Activated CD8-positive, alpha-beta memory T cell treated with anti-CD3 and anti-CD28 coated beads, Interleukin-2, amount 50 U/mL, for 1 hour (primary cell): ENCODE results near the gene TIE1.

Experiments used
- DNase-seq: peaks from one replicate; pipeline ENCODE4 v3.0.0-alpha.2; 2020; ENCODE audit errors: extremely low read depth

The TIE1 gene

DNA sequence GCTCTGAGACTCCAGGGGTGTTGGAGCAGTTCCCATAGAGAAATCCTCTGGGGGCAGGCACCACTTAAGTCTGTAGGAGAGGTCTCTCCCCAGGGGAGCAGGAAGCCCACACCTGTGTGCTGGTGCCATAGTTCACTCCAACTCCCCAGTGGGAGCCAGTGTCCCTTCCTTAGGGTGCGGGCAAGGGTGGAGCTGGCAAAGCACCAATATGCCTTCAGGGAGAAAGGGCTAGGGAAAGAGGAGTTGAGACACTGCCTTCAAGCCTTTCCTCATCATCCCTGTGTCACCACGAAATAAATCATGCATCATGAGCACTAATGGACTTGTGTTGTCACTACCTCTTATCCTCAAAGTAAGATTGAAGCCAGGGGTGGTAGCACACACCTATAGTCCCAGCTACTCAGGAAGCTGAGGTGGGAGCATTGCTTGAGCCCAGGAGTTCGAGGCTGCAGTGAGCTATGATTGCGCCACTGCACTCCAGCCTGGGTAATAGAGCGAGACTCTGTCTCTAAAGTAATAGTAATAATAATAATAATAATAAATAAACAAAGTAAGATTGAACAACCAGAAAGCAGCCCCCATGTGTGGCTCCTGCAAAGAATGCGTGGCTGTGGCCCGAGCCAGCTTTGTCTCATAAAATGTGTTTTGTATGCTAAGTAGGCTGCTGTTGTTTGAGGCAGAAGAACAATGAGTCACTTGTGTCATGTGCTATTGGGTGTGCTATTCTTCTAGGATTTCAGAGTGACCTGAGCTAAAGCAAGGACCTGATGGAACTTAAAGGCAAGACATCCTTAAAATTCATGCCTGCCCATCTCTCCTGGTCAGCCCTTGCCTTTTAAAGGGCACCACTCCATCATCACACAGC, 6.7 kb upstream of the TIE1 start:
- DNase-seq: no peak

DNA sequence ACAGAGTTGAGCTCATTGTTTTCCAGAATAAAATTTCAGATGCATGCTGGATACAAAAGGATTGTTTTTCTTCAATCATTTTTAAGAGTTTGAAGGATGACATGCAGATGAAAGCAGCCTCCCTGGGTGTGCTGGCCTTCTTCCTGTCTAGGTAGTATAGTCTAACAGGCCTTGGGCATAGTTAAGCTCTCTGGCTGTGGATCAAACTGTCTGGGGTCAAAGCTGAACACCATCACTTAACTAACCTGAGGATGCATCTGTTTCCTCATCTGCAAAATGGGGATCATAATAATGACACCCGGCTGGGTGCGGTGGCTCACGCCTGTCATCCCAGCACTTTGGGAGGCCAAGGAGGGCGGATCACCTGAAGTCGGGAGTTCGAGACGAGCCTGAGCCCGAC, 6.0 kb upstream of the TIE1 start:
- no peak for DNase-seq

DNA sequence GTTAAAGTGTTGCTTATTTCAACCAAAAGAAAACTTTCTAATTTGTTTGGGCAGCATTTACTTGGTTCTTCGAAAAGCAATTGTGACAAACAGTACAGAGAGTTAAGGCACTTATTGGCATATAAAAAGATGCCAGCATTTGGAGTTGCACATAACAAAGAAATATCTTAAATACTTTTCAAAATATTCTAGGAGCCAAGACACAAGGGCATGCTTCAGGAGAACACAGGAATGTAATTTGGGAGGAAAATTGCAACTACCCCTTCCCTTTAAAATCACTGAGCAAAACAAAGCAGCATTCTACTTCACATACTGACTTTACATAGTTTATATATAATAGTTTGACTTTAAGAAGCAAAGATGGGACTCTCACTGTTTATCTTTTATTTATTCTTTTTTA, 4.6 kb upstream of the TIE1 start:
- no peak for DNase-seq

DNA sequence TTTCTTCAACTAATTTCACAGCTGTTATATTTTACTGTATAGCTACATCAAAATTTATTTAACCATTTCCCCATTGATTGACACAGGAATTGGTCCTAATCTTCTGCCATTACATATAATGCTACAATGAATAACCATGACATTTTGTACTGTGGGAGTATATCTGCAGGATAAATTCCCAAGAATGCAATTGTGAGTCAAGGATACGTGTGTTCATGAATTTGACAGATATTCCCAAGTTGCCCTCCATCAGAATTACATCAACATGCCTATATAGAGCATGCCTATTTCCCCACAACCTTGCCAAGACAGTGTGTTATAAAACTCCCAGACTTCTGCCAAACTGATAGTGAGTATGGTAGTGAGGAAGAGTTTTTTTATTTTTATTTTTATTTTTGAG, 2.7 kb upstream of the TIE1 start:
- no peak for DNase-seq

DNA sequence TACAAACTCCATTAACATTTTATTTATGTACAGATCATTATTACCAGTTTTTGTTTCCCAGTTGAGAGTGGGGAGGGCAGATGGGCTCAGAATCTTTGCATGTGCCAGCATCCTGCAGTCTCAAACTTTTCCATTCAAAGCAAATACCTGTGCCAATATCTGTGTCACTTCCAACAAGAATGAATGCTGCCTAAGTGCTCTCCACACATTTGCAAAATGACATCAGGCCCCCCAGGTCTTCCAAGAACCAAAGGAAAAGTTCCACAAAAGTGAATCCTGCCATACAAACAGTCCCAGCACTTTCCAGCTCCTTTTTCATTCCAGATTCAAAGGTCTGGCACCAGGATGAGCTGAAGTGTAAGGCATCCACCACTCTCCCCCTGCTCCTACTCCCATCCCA, 1.7 kb upstream of the TIE1 start:
- no peak for DNase-seq

DNA sequence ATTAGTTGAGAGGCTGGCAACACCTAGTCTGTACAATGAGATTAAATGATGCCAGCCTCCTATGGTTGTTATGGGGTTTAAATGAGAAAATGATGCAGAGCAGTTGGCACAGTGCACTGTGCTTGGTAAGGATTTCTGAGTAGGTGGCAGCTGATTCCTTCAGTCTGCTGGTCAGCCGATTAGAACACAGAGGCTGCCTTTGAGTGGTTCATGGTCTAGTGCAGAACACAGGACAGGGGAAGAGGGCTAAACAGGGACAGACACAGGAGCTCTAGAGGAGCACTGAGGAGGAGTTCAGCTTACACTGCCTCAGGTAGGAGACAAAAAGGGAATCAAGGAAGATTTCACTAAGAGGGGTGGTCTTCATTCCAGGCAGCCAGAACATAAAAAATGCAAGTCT, 1.4 kb downstream of the TIE1 start:
- DNase-seq: no peak

DNA sequence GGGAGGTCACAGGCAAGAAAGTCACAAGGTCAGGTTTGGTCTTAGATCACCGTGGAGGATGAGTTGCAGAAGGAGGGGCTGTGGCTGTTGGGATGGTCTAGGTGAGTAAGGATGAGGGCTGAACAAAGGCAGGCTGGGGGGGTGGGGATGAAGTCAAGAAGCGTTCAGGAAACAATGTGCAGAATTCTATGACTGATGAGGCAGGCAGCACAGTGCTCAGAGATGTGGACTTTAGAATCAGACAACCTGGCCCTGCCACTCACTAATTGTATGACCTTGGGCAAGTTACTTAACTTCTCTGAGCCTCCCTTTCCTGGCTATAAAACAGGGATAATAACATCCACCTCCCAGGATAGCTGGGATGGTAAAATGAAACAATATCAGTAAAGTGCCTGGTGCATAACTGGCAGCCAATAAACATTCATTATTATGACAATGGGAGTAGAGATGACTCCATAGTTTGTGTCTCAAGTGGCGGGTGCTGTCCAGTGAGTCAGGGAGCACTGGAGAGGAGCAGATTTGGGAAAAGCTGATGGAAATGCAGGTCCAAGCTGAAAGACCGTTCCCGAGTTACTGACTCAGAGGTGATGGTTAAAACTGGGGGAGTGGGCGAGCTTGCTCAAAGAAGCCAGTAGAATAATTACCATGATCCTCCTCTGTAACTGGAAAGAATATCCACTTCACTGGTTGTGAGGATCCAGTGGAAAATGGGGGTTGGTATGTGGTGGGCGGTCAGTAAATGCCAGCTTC, 2.1 kb downstream of the TIE1 start:
- DNase-seq: no peak

DNA sequence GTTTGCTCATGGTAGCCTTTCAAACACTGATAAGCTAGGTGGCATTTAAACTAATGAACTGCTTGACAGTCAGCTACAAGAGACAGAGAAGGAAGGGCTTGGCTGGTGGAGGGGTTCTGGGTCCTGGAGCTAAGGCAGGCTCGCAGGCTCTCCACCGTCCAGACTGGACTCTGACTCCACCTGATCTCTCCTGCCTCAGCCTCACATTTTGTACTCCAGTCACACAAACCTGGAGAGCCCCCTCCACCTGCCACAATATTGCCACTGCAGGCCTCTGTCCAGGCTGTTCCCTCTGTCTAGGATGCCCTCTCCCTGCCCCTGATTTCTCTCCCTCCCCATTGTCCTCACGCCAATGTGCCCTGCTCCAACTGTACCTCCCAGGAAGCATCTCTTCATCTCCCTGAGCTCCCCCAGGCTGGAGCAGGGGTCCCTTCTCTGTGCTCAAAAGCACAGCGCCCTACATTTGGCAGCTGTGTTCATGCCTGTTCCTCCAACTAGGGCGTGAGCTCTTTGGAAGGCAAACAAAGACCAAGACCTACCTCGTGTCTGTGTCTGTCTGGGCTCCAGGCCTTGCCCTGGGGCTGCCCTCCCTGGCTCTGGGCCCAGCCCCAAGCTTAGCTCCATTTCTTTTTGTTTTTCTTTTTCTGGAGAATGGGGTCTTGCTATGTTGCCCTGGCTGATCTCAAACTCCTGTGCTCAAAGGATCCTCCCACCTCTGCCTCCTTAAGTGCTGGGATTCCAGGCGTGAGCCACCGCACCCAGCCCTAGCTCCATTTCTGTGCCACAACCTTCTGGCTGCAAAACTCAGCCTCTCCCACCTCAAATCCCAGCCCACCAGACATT, 2.9 kb downstream of the TIE1 start:
- DNase-seq: no peak

DNA sequence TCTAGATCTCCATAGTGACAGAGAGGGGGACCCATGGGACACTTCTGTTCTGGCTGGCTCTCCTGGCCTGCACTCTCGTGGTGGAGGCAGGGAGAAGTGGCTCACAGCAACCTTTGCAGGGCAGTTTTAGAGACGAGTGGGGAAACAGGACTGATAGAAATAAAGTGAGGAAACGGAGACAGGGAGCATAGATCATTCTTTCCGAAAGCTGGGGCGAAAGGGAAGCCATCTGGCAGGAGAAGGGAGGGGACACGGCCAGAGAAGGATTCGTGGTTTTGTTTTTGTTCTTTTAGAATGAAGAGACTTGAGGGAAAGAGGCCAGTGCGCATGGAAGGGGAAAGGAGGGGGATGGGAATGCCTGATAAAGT, 3.5 kb downstream of the TIE1 start:
- DNase-seq: no peak

DNA sequence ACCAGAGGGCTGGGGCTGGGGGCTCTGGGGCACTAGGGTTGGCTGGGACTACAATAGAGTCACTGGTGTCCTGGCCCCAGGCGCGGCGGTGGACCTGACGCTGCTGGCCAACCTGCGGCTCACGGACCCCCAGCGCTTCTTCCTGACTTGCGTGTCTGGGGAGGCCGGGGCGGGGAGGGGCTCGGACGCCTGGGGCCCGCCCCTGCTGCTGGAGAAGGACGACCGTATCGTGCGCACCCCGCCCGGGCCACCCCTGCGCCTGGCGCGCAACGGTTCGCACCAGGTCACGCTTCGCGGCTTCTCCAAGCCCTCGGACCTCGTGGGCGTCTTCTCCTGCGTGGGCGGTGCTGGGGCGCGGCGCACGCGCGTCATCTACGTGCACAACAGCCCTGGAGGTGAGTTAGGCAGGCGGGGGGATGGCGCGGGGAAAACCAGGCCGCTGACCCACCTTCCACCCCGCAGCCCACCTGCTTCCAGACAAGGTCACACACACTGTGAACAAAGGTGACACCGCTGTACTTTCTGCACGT, 4.1 kb downstream of the TIE1 start:
- no peak for DNase-seq

DNA sequence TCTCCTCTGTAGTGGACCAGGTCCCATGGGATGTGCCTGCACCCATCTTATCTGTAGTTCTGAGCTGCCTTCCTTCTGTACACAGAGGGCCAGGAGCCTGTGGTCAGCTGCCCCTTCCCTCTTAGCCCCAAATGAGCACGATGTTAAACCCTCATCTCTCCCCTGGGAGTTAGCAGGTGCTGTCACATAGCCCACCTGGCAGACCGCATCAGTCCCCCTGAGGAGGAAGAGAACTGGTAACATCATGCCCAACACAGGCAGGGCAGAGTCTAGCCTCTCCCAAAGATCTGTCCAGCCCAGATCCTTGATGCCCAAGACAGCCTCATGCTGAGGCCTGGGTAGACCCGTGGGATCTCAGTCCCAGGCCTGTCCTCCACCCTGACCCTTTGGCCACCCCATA, 4.7 kb downstream of the TIE1 start:
- no peak for DNase-seq

DNA sequence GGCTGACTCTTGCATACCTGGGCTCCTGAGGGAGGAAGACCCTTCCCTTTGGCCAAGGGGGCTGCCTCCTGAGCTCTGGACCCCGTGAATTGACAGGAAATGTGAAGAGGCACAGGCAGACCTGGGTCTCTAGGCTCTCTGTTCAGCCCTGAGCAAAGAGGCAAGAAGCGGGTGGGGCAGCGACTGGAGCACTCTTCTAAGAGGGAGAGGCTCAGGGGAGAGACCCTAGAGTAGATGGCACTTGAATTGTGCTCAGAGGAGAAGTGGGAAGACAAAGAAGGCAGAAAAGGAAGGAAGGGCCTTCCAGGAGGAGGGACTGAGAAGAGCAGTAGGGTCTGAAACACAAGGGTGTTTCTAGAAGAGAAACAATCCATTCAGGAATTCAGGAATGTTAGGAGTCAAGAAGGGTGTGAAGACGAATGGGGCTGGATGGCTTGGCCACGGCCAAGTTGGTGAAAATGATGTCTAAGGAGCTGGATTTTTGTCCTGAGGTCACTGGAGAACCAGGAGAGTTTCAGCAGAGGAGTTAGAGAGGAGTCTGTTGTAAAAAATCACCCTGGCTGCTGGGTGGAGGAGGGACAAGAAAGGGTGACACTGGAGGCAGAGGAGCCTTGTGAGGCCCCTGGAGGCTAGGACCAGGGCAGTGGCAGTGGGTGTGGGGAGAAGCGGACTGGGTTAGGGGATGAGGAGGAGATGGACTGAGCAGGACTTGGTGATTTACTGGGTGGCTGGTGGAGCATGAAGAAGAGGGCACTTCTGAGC, 5.3 kb downstream of the TIE1 start:
- no peak for DNase-seq

DNA sequence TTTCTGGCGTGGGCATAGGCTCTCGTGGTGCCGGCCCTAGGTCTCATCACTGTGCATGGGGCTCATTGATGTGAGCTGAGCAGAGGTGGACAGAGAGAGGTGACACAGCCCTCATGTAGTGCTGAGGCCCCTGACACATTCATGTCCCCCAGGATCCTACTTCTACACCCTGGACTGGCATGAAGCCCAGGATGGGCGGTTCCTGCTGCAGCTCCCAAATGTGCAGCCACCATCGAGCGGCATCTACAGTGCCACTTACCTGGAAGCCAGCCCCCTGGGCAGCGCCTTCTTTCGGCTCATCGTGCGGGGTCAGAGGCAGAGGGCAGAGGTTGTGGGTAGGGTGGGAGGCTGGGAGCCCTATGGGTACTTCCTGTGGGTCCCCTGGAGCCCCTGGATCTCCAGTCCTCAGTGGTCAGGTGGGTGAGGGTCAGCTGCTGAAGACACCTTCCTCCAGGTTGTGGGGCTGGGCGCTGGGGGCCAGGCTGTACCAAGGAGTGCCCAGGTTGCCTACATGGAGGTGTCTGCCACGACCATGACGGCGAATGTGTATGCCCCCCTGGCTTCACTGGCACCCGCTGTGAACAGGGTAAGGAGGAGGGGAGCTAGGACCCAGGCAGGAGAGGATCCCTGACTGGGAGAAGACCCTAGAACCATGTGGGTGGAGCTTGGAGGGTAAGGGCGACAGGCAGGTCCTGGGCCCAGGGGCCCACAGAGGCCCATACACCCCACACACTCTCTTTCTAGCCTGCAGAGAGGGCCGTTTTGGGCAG, 6.1 kb downstream of the TIE1 start:
- DNase-seq: no peak

DNA sequence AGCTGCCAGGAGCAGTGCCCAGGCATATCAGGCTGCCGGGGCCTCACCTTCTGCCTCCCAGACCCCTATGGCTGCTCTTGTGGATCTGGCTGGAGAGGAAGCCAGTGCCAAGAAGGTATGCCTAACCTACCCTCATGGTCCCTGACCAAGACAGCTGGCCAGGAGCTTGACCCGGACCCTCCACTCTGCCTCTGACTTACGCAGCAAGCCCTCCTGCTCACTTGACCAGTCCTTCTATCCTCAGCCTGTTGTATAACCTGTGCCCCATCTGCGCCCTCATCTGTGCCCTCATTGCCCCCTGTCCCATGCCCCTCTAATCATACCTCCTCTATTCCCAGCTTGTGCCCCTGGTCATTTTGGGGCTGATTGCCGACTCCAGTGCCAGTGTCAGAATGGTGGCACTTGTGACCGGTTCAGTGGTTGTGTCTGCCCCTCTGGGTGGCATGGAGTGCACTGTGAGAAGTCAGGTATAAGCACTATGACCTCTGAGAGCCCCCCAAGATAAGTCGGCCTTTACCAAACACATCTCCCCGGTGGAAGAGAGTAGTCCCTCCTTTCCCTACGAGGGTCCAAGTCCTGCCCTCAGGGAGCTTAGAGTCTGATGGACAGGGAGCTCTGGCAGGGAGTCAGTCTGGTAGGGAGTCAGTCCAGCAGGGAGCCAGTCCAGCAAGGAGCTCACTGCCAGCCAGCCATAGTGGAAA, 6.8 kb downstream of the TIE1 start:
- no peak for DNase-seq

DNA sequence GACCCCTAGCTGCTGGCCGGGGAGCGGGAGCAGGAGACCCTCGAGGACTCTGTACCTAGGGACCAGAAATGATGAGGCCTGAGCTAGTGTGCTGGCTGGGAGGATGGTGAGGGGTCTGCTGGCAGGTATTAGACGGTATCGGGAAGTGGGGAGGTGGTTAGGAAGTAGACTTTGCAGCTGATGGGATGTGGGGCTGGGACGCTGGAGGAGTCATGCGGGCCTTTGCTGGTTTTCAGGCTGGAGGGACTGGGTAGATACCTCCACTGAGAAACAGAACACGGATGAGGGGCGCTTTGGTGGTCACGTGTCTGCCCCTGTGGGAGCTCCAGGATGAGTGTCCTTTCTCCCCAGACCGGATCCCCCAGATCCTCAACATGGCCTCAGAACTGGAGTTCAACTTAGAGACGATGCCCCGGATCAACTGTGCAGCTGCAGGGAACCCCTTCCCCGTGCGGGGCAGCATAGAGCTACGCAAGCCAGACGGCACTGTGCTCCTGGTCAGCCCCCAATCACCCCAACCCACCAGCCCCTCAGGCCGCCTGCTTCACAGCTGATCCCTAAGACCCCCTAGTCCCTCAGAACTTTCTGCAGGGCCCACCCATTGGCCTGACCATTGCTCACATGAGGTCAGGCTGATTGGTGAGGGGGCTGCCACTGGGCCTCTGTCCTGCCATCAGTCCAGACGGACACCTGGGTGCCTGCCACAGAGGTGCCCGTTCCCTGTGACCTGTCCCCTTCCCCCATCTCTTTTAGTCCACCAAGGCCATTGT, 8.0 kb downstream of the TIE1 start:
- DNase-seq: no peak

DNA sequence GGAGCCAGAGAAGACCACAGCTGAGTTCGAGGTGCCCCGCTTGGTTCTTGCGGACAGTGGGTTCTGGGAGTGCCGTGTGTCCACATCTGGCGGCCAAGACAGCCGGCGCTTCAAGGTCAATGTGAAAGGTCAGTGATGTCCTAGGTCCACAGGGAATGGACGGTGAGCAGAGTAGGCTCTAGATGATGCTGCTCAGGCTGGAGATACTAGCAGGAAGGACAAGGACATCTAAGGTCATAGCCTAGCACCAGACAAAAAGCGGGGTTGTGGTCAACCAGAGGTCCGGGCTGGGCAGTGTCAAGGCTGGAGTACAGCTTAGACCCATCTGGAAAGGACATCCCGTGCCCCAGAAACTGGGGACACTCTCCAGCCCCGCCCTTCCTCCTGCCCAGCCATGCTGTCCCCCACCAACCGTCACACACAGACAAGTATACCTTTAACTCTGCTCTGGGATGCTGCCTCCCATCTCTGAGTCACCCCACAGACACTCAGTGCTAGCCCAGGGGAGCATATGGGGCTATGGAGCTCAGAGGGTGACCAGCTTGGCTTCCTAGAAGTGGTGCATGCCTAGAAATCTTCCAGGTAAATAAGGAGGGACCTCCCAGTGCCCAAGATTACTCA, 8.7 kb downstream of the TIE1 start:
- DNase-seq: no peak

DNA sequence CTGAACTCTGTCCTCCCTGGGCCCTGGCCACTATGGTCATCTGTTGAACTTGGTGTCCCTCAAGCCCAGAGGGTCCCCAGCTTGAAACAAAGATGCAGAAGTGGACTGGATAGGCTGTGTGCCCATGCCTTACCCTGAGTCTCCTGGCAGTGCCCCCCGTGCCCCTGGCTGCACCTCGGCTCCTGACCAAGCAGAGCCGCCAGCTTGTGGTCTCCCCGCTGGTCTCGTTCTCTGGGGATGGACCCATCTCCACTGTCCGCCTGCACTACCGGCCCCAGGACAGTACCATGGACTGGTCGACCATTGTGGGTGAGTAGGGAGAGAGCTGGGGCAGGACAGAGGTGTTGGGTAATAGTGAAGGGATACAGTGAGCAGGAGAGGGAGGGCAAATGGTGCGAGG, 10.7 kb downstream of the TIE1 start:
- DNase-seq: no peak

DNA sequence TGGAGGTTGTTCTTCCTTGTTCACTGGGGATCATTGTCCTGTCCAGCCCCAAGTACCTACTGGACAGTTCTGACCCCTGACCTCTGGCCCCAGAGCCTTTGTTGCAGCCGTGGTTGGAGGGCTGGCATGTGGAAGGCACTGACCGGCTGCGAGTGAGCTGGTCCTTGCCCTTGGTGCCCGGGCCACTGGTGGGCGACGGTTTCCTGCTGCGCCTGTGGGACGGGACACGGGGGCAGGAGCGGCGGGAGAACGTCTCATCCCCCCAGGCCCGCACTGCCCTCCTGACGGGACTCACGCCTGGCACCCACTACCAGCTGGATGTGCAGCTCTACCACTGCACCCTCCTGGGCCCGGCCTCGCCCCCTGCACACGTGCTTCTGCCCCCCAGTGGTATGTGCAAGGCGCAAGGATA, 11.4 kb downstream of the TIE1 start:
- DNase-seq: no peak
